HG03457 (cell line): Measurements from ENCODE around the gene TACC2.

Experiments used
- ATAC-seq: cut with Tn5 transposase; IDR thresholded peaks from one replicate; pipeline ENCODE4 v1.9.1; 2021; ENCODE audit warnings: moderate number of reproducible peaks; ENCODE audit not compliant: unreplicated experiment

The TACC2 gene

DNA sequence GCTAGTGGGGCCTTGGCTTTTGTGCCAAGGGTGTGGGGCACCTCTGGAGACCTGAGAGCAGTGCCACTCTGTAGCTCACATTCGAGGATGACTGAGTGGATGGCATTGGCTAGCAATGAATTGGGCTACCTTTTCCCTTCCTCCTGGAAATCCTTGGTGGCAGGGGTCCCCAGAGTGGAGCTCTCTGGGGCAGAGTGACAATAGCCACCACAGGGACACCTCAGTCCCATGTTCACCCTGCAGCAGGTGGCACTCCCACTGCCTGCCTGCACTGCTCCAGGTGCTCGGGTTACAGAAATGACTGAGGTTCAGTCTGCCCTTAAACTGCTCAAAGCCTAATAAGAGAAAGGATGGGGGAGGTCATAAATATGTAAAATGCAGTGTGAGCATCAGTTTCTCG is 300.0 kb downstream of the TACC2 start:
- ATAC-seq = no peak

DNA sequence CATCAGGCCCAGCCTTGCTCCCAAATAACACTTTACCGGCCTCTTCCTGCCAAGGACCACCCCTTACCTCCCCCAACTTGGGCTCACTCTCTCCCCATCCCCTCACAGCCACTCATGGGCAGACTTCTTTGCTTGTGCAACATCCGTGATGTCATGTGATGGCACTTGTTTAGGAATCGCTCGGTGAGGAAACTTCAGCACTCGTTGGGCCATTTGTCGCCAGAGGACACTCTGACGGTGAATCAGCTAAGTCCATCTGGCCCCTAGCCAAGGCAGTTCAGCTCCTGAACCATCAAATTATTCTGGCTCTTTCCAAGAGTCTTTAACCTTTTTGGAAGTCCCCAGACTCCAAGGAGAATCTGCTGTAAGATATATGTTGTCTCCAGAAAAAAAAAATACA is 301.4 kb downstream of the TACC2 start:
- ATAC-seq = no peak

DNA sequence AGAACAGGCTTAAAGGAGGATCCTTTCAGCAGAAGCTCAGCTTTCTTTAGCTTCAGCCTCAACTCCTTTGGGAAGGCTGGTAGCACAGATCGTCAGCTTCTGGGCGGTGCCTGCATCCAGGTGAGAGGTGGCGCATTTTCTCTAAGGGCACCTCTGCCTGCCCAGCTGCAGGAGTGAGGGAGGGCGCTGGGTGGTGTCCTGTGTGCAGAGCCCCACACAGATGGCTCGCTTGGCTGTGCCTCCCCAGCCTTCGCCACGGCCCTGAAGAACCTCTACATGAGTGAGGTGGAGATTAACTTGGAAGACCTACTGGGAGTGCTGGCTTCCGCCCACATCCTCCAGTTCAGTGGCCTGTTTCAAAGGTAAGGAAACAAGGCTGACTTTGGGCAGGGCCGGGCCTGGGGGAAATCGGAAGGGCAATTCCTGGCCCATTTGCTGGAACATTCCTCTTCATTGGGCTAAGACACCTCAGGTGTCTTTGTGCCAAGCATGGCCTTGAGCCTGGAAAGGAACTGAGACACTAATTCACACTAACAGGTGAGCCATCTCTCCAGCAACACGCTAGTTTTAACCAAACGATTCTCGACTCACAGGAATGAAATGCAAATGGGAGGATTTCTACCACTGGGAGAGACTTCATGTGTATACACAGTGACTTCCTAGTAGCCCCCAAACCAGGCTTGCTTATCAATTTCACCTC is 302.0 kb downstream of the TACC2 start:
- no peak for ATAC-seq

DNA sequence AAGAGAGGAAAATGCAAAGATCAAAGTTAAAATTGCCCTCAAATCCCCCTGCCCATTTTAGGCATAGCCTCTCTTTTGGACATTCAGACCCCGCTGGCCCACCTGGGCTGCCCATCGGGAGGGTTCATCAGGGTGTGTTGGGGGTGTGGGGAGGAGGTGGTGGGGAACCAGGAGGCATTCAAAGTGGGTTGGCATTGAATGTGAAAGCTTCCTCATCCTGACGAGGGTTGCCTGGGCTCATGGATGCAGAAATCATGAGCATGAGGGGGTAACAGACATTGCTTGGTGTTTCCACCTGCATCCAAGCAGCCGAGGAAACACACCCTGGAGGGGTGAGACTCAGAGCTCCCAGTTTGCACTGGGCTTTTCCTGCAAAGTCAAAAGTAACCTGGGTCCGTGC is 302.8 kb downstream of the TACC2 start:
- ATAC-seq = no peak

DNA sequence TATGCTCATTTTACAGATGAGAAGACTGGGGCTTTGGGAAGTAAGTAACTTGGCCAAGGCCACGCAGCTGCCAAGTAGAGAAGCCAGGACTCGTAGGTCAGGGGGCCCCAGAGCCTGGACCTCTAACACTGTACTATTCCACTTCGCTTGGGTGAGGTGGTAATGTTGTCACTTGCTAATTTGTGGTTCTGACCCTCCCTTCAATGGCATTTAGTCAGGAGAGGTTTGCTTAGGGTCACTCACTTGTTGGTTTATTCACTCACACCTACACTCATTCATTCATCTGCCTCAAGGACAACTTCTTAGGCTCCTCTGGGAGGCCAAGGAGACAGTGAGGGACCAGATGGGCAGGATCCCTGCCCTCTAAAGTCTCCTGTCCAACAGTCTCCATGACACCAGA is 303.4 kb downstream of the TACC2 start:
- no peak for ATAC-seq

DNA sequence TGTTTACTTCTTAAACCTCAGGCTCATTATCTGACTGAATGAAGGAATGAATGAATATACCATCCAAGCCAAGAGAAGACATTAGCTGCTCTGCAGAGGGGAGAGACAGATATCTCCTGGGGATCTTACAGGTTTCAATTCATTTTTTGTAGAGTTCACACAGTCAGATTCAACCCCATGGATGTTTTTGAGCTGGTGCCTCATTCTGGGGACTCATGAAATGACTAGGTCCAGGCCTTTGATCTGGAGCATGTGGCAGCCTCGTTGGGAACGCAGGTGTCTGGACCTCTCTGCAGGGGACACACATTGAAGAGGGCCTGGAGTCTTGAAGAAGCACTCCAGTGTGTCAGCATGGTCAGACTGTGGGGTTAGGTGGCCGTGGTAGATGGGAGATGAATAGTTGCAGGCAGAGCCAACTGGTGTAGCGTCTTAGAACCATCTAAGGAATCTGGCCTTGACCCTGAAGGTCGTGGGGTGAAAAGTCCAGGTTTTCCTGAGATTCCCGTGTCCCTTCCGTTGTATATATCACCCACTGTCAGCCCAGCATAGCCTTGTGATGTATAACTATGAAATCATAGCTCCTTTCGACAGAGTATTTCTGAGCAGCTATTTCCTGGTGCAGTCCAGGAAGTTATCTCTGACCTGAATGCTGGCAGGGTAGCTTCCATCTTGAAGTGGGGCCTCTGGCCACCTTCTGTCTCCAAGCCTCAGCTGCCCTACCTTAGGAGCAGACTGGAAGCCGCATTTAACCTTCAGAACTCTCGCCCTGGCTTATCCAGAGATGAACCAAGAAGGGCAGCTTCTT is 304.4 kb downstream of the TACC2 start:
- no peak for ATAC-seq

DNA sequence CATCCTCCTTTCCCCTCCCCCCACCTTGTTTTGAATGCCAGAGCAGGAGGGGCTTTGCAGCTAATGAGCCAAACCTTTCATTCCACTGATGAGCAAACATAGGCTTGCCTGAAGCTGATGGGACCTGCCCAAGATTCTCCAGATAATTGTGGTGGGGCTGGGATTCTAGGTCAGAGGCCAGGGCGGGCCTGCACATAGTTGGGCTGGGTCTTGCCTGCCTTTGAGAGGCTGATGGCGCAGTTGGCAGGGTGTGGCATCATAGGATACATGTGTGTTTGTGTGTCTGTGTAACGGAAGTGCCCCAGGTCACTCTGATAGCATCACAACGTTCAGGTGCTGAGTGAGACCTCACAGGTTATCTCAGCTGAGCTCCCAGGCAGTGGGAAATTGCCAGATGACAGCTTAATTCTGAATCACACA is 305.0 kb downstream of the TACC2 start:
- no peak for ATAC-seq

DNA sequence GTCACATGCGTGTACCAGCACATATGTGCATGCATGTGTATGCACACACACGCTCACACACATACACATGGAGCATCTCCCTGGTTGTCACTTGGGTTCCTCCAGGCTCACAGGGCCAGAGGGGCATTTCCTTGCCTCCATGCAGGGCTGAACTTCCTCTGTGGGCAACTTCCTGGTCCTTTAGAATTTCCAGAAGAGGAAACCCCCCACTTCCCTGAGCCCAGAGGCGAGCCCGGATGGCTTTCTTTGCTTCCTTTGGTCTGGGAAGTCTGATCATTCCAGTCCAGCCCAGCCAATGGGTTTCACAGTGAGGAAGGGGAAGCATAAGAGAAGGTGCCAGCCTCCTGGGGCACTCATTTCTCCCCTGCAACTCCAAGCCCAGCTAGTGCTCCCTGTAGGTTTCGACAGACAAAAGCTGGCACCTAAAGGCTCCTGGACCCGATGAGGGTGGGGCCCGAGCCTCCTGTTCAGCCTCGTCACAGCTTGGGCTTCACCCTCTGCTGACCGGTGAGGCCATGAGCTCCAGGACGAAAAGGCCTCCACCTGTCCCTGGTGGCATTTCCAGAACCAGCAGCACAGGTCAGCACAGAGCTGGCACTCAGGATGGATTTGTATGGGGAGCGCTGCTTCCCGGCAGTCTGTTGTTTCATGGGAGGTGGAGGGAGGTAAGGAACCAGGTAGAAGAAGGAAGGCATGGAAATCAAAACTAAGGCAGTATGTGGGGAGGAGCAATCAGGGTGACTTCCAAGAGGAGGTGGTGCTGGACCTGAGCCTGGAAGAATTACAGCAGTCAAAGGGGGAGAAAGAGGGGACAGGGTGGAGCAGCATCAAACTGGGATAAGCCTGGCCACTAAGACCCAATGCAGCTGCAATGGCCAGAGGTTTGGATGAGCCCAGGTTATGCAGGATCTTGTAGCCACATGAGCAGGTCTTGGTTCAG is 305.8 kb downstream of the TACC2 start:
- no peak for ATAC-seq

DNA sequence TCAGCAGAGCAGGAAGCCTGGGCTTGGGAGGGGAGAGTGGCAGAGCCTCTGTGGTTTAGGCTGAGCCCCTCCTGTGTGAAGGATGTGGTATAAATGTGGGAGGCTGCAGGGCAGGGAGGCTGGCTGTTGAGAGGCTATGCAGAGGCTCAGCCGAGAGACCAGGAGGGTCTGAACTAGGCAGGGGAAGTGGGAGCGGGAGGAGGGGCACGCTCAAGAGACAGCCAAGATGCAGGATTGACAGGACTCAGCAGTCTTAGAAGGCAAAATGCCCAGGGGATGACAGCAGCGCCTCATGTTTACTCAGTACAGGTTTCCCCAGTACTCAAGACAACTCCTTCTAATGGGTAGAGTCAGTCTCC is 306.5 kb downstream of the TACC2 start:
- ATAC-seq = no peak

DNA sequence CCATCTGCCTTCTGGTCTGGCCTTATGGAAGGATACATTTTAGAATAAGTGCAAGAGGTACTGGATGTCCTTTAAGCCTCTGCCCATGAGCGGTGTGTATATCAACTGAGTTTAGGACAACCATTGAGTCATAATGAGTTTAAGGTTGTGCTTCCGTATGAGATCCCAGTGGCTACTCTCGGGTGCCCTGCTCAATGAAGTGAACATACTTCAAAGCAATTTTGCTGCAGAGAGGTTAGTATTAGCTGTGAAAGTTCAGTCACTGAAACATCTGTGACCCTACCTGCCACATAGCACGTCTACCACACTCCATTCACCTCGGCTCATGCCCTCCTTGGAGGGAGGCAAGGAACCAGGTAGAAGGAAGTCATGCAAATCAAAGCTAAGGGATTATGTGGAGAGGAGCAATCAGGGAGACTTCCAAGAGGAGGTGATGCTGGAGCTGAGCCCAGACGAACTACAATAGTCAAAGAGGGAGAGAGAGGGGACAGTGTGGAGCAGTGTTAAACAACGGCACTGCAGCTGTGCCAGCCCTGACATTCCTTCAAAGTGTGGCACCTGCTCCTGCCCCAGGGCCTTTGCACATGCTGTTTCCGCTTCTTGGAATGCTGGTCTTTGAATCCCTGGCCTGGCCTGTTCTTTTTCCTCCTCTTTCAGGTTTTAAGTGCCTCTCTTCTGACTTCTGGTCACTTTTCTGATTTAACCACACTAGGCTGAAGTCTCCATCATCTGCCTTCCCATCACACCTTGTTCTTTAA is 307.6 kb downstream of the TACC2 start:
- ATAC-seq = no peak

DNA sequence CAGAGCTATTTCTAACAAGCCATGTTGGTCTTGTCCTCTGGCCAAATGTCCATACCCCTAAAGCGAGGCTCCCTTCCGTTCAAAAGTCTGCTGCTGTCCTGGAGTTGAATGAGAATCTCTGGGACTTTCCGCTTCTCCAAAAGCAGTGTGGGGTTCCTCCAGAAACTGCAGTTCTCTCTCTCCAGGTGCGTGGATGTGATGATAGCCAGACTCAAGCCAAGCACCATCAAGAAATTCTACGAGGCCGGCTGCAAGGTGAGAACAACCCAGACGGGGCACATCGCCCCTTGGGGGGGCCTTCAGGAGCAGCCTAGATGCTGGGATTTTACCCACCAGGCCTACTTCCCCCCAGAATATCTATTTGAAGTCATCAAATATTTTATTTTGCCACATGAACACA is 308.6 kb downstream of the TACC2 start:
- ATAC-seq = no peak

DNA sequence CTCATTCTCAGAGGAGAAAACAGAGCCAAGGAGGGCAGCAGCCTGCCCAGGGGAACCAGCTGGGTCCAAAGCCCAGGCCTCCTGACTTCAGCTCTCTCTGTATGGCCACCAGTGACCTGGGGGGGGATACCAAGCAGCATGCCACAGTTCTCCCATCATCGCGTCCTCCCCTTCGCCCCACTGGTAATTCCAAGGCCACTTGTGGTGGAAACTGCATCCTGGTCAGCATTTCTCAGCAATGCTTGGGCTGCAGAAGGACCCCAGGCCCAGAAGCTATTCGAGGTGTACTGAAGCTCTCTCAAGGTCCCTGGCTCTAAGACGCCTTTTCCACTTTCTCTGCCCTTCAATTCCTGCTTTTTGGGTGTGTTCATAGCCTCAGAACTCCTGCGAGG is 309.2 kb downstream of the TACC2 start:
- no peak for ATAC-seq

DNA sequence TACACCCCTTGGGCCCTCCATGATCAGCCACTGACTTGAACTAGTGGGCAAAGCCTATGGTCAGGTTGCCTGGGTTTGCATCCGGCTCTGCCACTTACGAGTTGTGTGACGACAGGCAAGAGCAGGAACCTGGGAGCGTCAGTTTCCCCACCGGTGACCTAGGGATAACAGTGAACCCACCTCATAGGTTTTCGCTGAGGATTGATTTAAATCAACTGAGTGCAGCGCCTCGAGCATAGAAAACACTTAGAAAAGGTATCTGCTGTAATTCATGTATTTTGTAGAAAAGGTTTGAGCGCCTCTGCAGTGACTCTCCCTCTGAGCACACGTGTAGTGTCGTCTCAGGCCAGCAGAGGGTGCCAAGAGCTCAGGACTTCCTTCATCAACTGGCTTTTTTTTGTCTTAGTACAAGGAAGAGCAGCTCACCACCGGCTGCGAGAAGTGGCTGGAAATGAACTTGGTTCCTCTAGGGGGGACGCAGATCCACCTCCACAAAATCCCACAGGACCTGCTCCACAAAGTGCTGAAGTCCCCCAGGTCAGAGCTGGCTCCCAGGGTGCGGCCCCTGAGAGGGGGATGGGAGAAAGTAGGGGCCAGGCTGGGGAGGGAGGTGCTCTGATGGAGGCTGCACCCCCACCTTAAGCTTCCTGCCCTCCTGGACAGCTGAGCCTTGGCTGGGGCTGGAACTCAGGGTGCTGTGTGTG is 309.8 kb downstream of the TACC2 start:
- ATAC-seq = no peak

DNA sequence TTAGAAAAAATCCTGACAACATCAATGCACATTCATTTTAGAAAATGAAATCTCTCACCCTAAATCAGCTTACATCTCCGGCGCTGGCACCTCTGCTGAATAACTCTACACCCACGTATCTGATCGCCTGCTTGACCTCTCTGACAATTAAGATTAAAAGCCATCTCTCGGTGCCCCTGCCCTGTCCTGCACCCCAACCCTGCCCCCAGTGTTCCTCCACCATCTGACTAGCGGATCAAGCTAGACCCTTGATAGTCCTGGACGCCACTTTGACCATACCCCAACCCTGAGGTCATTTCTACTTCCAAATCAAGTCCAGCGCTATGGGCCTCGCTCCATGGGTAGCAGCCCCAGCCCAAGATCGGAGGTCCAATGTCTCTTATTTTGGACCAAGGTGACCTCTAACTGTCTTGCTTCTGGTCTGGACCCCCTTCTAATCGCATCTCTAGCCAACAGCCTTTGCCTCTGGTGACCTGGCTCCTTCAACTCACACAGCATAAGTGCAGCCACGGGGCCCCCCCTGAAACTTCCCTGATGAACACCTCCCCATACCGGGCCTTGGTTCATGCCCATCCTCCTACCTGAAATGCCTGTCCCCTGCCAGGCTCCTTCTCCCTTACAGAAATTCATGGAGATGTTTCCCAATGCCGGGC is 310.6 kb downstream of the TACC2 start:
- no peak for ATAC-seq

DNA sequence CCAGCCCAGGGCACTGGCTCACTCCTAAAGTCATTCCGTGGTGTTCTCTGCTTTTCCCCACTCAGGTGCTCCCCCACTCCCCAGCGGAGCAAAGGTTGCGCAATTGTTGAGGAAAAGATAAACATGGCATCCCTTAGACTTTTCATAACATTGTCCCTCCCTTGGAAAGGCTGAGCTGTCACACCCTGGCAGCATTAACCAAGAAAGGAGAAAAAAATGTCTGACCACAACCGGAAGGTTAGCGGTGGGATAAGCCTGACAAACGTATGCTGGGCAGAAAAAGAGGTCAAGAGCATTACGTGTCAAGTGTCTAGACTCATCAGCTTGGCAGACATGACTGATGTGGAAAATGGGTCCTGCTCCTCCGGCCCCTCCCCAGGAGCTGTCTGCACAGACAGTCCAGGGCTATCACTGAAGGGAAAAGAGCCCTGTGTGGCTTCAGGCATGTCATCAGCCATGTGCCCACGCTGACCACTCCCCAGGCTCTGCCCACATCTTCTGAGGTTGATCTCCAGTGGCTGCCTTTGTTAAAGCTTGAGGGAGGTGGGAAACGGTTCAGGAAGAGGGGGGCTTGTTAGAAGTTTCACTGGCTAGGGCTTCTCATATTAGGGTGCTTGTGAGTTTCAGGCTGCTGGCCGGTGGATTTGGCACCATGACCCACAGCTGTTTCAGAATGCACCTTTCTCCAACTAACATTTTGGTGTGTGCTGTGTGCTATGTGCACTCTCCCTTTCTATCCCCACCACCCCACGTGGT is 312.3 kb downstream of the TACC2 start:
- ATAC-seq = no peak

DNA sequence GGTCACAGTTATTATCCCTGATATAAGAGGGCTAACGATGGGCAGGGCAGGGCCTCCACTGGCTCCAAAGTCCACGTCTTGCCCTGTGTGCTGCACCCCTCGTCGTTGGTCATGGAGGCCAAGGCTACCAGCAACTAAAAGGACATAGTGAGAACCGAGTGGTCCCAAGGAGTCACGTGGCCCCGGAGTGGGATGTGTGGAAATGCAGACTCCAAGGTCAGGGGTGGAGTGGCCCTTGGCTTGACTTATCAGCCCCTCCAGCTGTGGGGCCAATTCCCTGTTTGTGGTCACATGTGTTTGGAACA is 312.8 kb downstream of the TACC2 start:
- ATAC-seq = no peak

DNA sequence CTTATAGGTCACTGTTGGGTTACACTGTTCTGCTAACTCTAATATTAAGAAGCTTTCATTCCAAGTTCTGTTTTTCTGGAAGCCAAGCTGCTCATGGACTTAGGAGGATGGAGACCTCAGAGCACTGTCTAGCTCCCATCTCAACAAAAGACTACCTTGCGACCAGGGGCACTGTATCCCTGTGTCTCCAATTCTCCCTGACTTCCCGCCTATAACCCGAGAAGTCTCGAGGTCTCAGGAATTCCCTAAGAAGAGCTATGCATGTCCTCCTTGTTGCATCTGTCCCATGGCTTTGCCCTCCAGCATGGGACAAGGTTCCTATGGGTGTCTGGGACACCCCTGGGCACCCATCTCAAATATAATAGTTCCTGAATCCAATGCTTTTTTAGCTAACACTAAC is 313.4 kb downstream of the TACC2 start:
- no peak for ATAC-seq

DNA sequence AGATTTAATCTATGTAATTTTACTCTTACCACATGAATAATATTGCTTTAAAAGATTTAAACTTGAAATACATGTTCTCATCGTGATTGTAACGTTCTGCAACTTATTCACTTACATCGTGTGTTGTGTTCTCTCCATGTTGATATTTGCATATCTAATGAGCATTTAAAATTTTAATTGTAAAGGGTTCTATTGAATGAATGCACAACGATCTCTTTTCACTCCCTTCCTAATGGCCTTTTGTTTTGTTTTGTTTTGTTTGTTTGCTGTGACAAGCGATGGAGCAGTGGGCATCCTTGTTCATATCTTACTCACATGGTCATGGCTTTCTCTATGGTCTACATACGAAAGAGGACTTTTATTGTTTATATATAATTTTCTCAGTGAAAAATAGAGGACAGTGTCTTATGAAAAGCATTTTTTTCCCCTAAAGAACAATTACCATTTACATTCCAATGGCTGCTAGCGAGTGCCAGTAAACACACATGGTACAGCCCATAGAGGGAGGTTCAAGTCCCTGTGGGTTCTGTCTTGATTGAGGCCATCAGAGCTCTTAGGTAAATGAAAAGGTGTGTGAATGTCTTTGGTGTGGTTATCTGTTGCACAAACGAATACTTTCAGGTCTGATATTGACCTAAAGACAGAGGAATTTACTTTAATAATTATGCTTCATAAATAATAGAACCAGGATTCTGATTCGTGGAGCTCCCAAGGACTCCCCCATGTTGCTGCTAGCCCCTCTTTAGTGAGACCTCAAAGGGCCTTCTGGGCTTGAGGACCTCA is 314.5 kb downstream of the TACC2 start:
- ATAC-seq = no peak
